Astrocyte of the cerebellum (primary cell): ENCODE measurements around the gene MROH8.
"Not testable (repeated sequence)": the region's sequence is repeated elsewhere in the genome, so short reads cannot be mapped to it uniquely, and the experiment has no call there.

ENCODE experiments used
- DNase-seq: peaks from one replicate; pipeline ENCODE4 v3.0.0-alpha.2; 2011; ENCODE audit warnings: low read depth
- H3K4me3 ChIP-seq: 2 replicates; pipeline ENCODE4 v1.5.1; 2011; ENCODE audit warnings: mild to moderate bottlenecking, low read depth, low read length, moderate library complexity
- in situ Hi-C: cut with HindIII; loops from 2 replicates; pipeline ENCODE4 v1.10.0; 2017; ENCODE audit warnings: low sequenced_read_pairs
- TF ChIP-seq, protein P1 (sequence below): IDR thresholded peaks from 2 replicates; pipeline ENCODE4 v1.5.1; 2012; ENCODE audit warnings: low read length, low read depth, moderate library complexity, mild to moderate bottlenecking; ENCODE audit errors: missing control alignments

MROH8 gene

DNA sequence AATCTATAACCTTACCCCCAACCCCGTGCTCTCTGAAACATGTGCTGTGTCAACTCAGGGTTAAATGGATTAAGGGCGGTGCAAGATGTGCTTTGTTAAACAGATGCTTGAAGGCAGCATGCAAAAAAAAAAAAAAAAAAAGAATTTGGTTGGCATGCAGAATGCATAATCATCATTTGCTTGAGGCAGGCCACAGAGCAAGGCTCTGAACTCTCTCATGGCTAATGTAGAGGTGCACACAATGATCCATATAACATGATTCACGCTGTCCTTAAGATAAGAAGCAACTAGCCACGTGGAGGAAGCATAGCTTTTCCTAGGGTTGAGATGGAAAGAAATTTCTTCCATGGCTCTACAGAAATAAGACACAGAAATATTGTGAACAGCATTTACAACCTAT is 27.8 kb downstream of the MROH8 start:
- in situ Hi-C loops = no loop called here
- TF ChIP-seq, protein P1, sequence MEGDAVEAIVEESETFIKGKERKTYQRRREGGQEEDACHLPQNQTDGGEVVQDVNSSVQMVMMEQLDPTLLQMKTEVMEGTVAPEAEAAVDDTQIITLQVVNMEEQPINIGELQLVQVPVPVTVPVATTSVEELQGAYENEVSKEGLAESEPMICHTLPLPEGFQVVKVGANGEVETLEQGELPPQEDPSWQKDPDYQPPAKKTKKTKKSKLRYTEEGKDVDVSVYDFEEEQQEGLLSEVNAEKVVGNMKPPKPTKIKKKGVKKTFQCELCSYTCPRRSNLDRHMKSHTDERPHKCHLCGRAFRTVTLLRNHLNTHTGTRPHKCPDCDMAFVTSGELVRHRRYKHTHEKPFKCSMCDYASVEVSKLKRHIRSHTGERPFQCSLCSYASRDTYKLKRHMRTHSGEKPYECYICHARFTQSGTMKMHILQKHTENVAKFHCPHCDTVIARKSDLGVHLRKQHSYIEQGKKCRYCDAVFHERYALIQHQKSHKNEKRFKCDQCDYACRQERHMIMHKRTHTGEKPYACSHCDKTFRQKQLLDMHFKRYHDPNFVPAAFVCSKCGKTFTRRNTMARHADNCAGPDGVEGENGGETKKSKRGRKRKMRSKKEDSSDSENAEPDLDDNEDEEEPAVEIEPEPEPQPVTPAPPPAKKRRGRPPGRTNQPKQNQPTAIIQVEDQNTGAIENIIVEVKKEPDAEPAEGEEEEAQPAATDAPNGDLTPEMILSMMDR = no peak
- DNase-seq = no peak
- H3K4me3 ChIP-seq = no peak overlapping the region

DNA sequence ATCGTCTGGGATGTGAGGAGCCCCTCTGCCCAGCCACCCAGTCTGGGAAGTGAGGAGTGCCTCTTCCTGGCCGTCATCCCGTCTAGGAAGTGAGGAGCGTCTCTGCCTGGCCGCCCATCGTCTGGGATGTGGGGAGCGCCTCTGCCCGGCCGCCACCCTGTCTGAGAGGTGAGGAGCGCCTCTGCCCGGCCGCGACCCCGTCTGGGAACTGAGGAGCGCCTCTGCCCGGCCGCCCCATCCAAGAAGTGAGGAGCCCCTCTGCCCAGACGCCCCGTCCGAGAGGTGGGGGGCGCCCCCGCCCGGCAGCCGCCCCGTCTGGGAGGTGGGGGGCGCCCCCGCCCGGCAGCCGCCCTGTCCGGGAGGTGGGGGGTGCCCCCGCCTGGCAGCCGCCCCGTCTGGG is 28.5 kb downstream of the MROH8 start:
- in situ Hi-C loops, DNase-seq, H3K4me3 ChIP-seq: not testable (repeated sequence)

DNA sequence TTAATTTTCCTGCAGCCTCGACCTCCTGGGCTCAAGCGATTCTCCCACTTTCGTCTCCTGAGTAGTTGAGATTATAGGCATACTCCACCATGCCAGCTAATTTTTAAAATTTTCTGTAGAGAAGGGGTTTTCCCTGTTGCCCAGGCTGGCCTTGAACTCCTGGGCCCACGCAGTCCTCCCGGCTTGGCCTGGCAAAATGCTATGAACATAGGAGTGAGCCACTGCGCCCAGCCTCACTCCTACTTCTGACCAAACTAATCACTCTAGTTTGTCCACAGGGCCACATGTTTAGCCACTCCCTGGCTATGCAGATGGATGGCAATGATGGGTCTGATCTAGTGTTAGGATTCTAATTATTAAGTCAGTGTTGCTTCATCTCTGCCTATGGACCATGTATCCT is 32.1 kb downstream of the MROH8 start:
- in situ Hi-C loops = no loop called here
- TF ChIP-seq, protein P1 = no peak
- DNase-seq = no peak
- no peak overlapping the region for H3K4me3 ChIP-seq

DNA sequence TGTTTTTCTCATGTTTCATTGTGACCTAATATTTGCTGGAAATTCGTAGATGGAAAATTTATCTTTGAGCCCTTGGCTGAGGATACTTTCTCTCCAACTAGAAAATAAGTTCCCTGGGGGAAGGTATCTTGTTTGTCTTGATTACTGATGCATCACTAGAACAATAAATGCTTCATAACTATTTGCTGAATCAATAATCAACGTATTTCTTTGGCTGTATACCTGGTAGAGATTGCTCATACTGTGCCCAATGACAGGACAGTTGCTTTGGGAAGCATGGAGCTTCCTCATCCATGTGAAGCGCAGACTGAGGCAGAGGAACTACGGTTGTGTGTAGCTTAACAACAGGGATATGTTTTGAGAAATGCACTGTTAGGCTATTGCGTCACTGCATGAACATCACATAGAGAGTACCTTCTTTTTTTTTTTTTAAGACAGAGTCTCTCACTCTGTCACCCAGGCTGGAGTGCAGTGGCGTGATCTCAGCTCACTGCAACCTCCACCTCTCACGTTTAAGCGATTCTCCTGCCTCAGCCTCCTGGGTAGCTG is 34.4 kb downstream of the MROH8 start:
- TF ChIP-seq, protein P1 = no peak
- in situ Hi-C loops = no loop called here
- H3K4me3 ChIP-seq = no peak overlapping the region
- DNase-seq = no peak

DNA sequence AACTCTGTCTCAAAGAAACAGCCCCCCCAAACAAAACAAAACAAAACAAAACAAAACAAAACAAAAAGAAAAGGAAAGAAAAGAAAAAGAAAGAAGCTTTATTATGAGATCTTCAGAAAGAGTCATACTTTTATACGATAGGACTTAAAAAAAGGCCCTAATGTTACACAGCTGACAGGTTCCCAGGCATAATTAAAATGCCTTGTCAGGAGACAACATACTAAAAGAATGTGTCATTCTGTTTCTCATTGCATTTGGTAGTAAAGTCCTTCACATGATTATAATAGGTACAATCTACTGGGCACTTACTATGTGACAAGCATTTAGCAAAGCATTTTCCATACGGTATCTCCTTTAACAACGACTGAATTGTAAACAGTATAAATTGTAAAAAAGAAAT is 36.6 kb downstream of the MROH8 start:
- DNase-seq = no peak
- in situ Hi-C loops = no loop called here
- TF ChIP-seq, protein P1 = no peak
- H3K4me3 ChIP-seq = no peak overlapping the region

DNA sequence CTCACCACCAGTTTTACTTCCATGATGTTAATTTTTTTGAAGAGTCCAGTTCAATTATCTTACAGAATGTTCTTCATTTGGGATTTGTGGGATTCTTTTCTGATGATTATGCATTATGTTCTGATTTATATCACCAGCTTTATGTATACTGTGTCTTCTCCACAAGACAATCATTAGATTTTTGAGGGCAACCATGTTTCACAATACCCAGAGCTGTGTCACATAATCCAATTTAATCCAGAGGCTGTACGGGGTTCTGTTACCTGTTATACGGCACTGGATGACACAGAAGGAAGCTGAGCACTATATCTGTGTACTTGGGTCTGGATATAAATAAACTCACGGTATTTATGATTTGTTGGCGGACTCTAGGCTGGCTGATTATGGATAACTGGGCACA is 41.8 kb downstream of the MROH8 start:
- no peak for DNase-seq
- TF ChIP-seq, protein P1 = no peak
- in situ Hi-C loops = no loop called here
- no peak overlapping the region for H3K4me3 ChIP-seq

DNA sequence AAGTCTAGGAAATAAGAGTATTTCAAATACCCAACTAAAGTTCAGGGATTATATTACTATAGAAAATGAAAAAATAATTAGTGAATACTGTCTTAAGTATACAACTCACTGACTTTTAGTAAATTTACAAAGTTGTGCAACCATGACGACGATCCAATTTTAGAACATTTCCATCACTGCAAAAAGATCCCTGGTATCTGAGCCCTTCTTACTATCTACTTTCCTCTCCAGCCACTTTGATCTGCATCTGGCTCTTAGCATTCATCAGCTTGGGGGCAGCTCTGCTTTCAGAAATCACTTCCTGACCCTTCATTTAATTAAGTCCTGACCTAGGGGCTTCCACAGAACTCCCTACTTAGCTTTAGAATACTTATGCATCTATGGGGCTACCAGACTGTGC is 45.4 kb downstream of the MROH8 start:
- no peak for DNase-seq
- in situ Hi-C loops = no loop called here
- TF ChIP-seq, protein P1 = no peak
- H3K4me3 ChIP-seq = no peak overlapping the region
